ENCODE results near the gene EIF4G3. TPM values are rescaled to one million over a fixed set of nuclear protein-coding genes. Genes with fewer than 3 reads are reported as not detected.
"Not testable (repeated sequence)": the region's sequence is repeated elsewhere in the genome, so short reads cannot be mapped to it uniquely, and the experiment has no call there.

Gene EIF4G3
- total and polyA plus RNA-seq, 2 donors (not counting 1 experiment from before 2014, with no cell fraction given), result 53.5 to 67.0 TPM

DNA sequence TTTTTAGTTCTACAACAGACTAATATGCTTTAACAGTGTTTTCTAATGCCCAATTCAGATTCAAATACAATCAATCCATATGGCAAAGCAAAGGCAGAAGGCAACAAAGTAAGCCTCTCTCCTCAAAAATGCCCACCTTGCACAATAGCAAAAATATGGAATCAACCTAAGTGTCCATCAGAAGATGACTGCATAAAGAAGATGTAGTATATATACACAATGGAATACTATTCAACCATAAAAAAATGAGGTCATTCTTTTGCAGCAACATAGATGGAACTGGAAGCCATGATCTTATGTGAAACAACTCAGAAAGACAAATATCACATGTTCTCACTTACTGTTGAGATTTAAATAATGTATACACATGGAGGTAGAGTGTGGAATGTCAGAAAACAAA, 80.7 kb downstream of the EIF4G3 start:
- H3K4me2 ChIP-seq (ENCODE audit: extremely low read depth, insufficient read depth, low read length), result no peak overlapping the region
- H3K4me1 ChIP-seq (ENCODE audit: control insufficient read depth, extremely low read depth, insufficient read depth, low read length), result no peaks in the 10 kb centered on the region
- H2AFZ ChIP-seq (ENCODE audit: low read length), result no peak overlapping the region
- H3K27ac ChIP-seq (ENCODE audit: insufficient read depth, low read length), result no peak overlapping the region
- H3K36me3 ChIP-seq (ENCODE audit: control insufficient read depth, insufficient read depth, low read length), result no peaks in the 10 kb centered on the region
- H3K27me3 ChIP-seq (ENCODE audit: control insufficient read depth, insufficient read depth, low read length), result no peaks in the 10 kb centered on the region
- DNase-seq (ENCODE audit: low read depth in 2 of 2), result no peak
- H4K20me1 ChIP-seq (ENCODE audit: control insufficient read depth, extremely low read depth, insufficient read depth, low read length), result no peaks in the 10 kb centered on the region
- peaks cover 9% of the 10 kb centered on the region for H3K79me2 ChIP-seq (ENCODE audit: control insufficient read depth, insufficient read depth, low read length)
- no peak overlapping the region for H3K9ac ChIP-seq (ENCODE audit: insufficient read depth, low read length)
- no peak overlapping the region for H3K4me3 ChIP-seq (replicated peaks in 1 of 4; ENCODE audit: control extremely low read depth in 1 of 4, insufficient read depth in 1 of 4, low read depth in 3 of 4, low read length in 4 of 4)
- TF ChIP-seq, protein P1, sequence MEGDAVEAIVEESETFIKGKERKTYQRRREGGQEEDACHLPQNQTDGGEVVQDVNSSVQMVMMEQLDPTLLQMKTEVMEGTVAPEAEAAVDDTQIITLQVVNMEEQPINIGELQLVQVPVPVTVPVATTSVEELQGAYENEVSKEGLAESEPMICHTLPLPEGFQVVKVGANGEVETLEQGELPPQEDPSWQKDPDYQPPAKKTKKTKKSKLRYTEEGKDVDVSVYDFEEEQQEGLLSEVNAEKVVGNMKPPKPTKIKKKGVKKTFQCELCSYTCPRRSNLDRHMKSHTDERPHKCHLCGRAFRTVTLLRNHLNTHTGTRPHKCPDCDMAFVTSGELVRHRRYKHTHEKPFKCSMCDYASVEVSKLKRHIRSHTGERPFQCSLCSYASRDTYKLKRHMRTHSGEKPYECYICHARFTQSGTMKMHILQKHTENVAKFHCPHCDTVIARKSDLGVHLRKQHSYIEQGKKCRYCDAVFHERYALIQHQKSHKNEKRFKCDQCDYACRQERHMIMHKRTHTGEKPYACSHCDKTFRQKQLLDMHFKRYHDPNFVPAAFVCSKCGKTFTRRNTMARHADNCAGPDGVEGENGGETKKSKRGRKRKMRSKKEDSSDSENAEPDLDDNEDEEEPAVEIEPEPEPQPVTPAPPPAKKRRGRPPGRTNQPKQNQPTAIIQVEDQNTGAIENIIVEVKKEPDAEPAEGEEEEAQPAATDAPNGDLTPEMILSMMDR (conservative IDR thresholded peaks at IDR 0.05 in 1 of 2, IDR thresholded peaks at IDR 0.05 in 1 of 2; ENCODE audit: low read depth in 1 of 2, low read length in 2 of 2), result no peak
- TF ChIP-seq EZH2 (IDR thresholded peaks at IDR 0.05; ENCODE audit: low read length, missing control alignments), result no peak
- no peaks in the 10 kb centered on the region for H3K9me3 ChIP-seq (ENCODE audit: control insufficient read depth, insufficient read depth, low read depth, low read length)

DNA sequence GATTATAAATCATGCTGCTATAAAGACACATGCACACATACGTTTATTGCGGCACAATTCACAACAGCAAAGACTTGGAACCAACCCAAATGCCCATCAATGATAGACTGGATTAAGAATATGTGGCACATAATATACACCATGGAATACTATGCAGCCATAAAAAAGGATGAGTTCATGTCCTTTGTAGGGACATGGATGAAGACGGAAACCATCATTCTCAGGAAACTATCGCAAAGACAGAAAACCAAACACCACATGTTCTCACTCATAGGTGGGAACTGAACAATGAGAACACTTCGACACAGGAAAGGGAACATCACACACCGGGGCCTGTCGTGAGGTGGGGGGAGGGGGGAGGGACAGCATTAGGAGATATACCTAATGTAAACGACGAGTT, 82.4 kb downstream of the EIF4G3 start:
- H3K27me3 ChIP-seq (ENCODE audit: control insufficient read depth, insufficient read depth, low read length); H4K20me1 ChIP-seq (ENCODE audit: control insufficient read depth, extremely low read depth, insufficient read depth, low read length); H3K9ac ChIP-seq (ENCODE audit: insufficient read depth, low read length); H3K9me3 ChIP-seq (ENCODE audit: control insufficient read depth, insufficient read depth, low read depth, low read length); H3K27ac ChIP-seq (ENCODE audit: insufficient read depth, low read length); DNase-seq (ENCODE audit: low read depth in 2 of 2); H3K4me2 ChIP-seq (ENCODE audit: extremely low read depth, insufficient read depth, low read length); H2AFZ ChIP-seq (ENCODE audit: low read length); H3K36me3 ChIP-seq (ENCODE audit: control insufficient read depth, insufficient read depth, low read length); H3K4me3 ChIP-seq (replicated peaks in 1 of 4; ENCODE audit: control extremely low read depth in 1 of 4, insufficient read depth in 1 of 4, low read depth in 3 of 4, low read length in 4 of 4); H3K4me1 ChIP-seq (ENCODE audit: control insufficient read depth, extremely low read depth, insufficient read depth, low read length): not testable (repeated sequence)
- peaks cover 14% of the 10 kb centered on the region for H3K79me2 ChIP-seq (ENCODE audit: control insufficient read depth, insufficient read depth, low read length)

DNA sequence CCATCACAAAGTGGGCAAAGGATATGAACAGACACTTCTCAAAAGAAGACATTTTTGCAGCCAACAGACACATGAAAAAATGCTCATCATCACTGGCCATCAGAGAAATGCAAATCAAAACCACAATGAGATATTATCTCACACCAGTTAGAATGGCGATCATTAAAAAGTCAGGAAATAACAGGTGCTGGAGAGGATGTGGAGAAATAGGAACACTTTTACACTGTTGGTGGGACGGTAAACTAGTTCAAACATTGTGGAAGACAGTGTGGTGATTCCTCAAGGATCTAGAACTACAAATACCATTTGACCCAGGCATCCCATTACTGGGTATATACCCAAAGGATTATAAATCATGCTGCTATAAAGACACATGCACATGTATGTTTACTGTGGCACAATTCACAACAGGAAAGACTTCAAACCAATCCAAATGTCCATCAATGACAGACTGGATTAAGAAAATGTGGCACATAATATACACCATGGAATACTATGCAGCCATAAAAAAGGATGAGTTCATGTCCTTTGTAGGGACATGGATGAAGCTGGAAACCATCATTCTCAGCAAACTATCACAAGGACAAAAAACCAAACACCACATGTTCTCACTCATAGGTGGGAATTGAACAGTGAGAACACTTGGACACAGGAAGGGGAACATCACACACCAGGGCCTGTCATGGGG, 83.3 kb downstream of the EIF4G3 start:
- not testable (repeated sequence) for H3K27me3 ChIP-seq (ENCODE audit: control insufficient read depth, insufficient read depth, low read length); H3K9ac ChIP-seq (ENCODE audit: insufficient read depth, low read length); H3K4me3 ChIP-seq (replicated peaks in 1 of 4; ENCODE audit: control extremely low read depth in 1 of 4, insufficient read depth in 1 of 4, low read depth in 3 of 4, low read length in 4 of 4); H3K9me3 ChIP-seq (ENCODE audit: control insufficient read depth, insufficient read depth, low read depth, low read length); H4K20me1 ChIP-seq (ENCODE audit: control insufficient read depth, extremely low read depth, insufficient read depth, low read length); H3K36me3 ChIP-seq (ENCODE audit: control insufficient read depth, insufficient read depth, low read length); H2AFZ ChIP-seq (ENCODE audit: low read length); DNase-seq (ENCODE audit: low read depth in 2 of 2); H3K27ac ChIP-seq (ENCODE audit: insufficient read depth, low read length); H3K4me2 ChIP-seq (ENCODE audit: extremely low read depth, insufficient read depth, low read length); H3K4me1 ChIP-seq (ENCODE audit: control insufficient read depth, extremely low read depth, insufficient read depth, low read length)
- H3K79me2 ChIP-seq (ENCODE audit: control insufficient read depth, insufficient read depth, low read length), result peaks cover 15% of the 10 kb centered on the region

DNA sequence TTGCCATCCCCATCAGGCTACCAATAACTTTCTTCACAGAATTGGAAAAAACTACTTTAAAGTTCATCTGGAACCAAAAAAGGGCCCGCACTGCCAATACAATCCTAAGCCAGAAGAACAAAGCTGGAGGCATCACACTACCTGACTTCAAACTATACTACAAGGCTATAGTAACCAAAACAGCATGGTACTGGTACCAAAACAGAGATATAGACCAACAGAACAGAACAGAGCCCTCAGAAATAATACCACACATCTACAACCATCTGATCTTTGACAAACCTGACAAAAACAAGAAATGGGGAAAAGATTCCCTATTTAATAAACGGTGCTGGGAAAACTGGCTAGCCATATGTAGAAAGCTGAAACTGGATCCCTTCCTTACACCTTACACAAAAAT, 84.2 kb downstream of the EIF4G3 start:
- H3K79me2 ChIP-seq (ENCODE audit: control insufficient read depth, insufficient read depth, low read length), result peaks cover 13% of the 10 kb centered on the region
- not testable (repeated sequence) for H3K27me3 ChIP-seq (ENCODE audit: control insufficient read depth, insufficient read depth, low read length); H3K4me2 ChIP-seq (ENCODE audit: extremely low read depth, insufficient read depth, low read length); H4K20me1 ChIP-seq (ENCODE audit: control insufficient read depth, extremely low read depth, insufficient read depth, low read length); DNase-seq (ENCODE audit: low read depth in 2 of 2); H3K27ac ChIP-seq (ENCODE audit: insufficient read depth, low read length); H2AFZ ChIP-seq (ENCODE audit: low read length); H3K4me1 ChIP-seq (ENCODE audit: control insufficient read depth, extremely low read depth, insufficient read depth, low read length); H3K4me3 ChIP-seq (replicated peaks in 1 of 4; ENCODE audit: control extremely low read depth in 1 of 4, insufficient read depth in 1 of 4, low read depth in 3 of 4, low read length in 4 of 4); H3K36me3 ChIP-seq (ENCODE audit: control insufficient read depth, insufficient read depth, low read length); H3K9ac ChIP-seq (ENCODE audit: insufficient read depth, low read length); H3K9me3 ChIP-seq (ENCODE audit: control insufficient read depth, insufficient read depth, low read depth, low read length)

DNA sequence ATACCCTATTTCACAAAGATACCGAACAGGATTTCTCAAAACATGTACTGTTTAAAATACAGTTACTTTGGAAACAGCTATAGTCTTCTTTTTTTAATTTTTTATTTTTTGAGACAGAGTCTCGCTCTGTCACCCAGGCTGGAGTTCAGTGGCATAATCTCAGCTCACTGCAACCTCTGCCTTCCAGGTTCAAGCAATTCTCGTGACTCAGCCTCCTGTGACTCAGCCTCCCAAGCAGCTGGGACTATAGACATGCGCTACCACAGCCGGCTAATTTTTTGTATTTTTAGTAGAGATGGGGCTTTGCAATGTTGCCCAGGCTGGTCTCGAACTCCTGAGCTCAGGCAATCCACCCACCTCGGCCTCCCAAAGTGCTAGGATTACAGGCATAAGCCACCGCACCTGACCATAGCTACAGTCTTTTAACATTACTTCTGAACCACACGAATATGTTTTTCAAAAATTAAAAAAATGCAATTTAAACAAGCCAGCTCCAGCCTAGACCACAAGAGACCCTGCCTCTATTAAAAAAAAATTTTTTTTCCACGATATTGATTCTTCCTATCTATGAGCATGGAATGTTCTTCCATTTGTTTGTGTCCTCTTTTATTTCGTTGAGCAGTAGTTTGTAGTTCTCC, 85.5 kb downstream of the EIF4G3 start:
- not testable (repeated sequence) for H3K36me3 ChIP-seq (ENCODE audit: control insufficient read depth, insufficient read depth, low read length); H3K9ac ChIP-seq (ENCODE audit: insufficient read depth, low read length); H3K4me1 ChIP-seq (ENCODE audit: control insufficient read depth, extremely low read depth, insufficient read depth, low read length); H3K27me3 ChIP-seq (ENCODE audit: control insufficient read depth, insufficient read depth, low read length); H2AFZ ChIP-seq (ENCODE audit: low read length); H4K20me1 ChIP-seq (ENCODE audit: control insufficient read depth, extremely low read depth, insufficient read depth, low read length); H3K9me3 ChIP-seq (ENCODE audit: control insufficient read depth, insufficient read depth, low read depth, low read length)
- Histone ChIP-seq H3K27ac (ENCODE audit: insufficient read depth, low read length) (peak overlapping the region; percentile 39), H3K4me3 (replicated peaks in 1 of 4; ENCODE audit: control extremely low read depth in 1 of 4, insufficient read depth in 1 of 4, low read depth in 3 of 4, low read length in 4 of 4) (peak overlapping the region in 2 of 4 experiments; percentile 25 to 33), H3K4me2 (ENCODE audit: extremely low read depth, insufficient read depth, low read length) (peak overlapping the region; percentile 62), H3K79me2 (ENCODE audit: control insufficient read depth, insufficient read depth, low read length) (peaks cover 13% of the 10 kb centered on the region)
- peak; percentile 87 to 88 for DNase-seq (ENCODE audit: low read depth in 2 of 2)
